Measurements from ENCODE around the gene RAB27B.
"Not testable (repeated sequence)": the region's sequence is repeated elsewhere in the genome, so short reads cannot be mapped to it uniquely, and the experiment has no call there.

Gene RAB27B, protein sequence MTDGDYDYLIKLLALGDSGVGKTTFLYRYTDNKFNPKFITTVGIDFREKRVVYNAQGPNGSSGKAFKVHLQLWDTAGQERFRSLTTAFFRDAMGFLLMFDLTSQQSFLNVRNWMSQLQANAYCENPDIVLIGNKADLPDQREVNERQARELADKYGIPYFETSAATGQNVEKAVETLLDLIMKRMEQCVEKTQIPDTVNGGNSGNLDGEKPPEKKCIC
- total RNA-seq = 2.4 to 7.4 (median 5.5) reads per million in 4 experiments

DNA sequence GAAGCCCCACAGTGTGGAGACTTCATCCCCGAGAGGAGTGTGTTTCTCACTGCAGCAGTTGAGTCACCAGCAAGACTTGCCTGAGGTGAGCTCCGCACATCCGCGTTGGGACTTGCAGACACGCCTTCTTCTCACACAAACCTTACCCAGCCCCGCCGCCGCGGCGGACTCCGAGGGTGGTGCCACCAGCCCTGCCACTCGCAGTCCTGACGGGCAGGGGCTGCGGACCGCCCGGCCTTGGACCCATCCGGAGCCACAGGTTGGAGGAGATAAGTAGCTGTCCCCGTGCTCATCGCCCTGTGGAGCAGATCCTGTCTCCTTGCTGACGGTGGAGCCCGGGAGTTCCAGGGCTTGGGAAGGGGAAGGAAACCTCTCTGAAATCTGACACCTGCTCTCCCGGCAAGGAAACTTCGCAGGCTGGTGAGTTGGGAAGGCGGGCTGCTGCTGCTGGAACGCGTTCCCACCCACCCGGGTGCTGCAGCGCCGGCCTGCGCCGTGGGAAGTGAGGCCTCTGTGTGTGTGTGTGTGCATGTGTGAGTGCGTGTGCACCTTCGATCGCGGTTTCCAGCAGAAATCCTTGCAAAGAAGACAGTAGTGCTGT, at the start of gene RAB27B:
Gene RAB27B (plus strand): TSS at position 197 of the 601 bp plus-strand sequence. CDS start 49,109 bp downstream, outside the sequence.
- no peak for DNase-seq

DNA sequence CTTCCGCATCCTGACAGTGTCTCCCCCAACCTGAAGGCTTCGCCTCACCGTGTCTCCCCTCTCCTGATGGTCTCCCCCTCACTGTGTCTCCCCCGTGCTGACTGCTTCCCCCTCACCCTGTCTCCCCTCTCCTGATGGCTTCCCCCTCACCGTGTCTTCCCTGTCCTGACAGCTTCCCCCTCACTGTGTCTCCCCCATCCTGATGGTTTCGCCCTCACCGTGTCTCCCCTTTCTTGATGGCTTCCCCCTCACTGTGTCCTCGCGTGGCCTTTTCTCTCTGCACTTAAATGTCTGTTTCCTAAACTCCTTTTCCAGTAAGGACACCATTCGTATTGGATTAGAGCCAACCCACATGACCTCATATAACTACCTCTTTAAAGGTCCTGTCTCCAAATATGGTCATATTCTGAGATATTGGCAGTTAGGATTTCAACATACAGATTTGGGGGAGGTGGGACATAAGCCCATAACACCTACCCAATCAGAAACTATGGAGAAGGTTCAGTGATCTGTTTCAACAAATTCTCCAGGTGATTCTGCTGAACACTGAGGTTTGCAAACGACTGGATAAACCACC, 47.9 kb upstream of the RAB27B start:
- no peak for DNase-seq

DNA sequence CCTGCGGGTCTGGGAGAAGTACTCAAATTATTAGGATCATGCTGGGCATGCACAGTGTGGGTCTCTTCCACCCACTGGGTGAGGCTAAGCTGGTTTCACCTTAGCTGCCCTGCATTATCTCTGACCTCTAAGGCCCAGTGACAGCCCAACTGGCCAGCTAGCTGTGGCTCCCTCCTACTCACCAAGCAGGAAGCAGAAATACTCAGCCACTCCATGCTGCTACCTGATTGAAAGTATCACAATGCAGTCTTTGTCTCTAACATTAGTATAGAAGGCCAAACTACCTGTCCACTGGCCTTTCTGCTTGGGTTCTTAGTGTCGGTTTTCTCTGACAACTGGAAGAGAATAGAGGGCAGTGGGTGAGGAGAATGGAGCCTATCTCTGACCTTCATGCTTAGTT, 47.3 kb upstream of the RAB27B start:
- no peak for DNase-seq

DNA sequence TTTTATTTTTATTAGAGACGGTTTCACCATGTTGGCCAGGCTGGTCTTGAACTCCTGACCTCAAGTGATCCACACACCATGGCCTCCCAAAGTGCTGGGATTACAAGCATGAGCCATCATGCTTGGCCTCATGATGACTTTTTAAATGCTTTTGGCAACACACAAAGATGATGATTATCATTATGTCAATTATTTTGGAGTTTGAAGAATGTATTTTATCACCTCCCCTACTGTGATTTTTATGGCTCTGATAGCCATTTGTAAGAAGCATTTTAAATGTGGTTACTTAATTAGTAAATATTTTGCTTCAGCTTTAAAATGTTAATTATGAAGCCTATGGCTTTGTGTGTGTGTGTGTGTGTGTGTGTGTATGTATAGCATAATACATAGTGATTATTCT, 45.1 kb upstream of the RAB27B start:
- DNase-seq = no peak

DNA sequence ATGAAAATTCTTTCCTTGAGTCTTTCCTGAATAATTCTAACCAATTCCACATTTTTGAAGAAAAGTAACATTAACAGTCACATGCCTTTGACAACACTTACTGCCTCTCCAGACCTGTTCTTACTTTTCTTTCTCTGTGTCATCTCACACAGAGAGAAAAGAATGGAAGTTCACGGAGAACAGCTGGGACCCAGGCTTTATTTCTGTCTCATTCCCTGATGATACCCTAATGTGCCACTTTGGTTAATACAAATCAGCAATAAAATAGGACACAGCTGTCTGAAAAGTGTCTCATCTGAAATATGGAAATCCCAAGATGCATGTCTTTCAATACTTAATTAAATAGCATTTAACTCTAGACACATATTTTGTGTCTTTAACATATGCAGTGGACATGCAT, 42.1 kb upstream of the RAB27B start:
- no peak for DNase-seq

DNA sequence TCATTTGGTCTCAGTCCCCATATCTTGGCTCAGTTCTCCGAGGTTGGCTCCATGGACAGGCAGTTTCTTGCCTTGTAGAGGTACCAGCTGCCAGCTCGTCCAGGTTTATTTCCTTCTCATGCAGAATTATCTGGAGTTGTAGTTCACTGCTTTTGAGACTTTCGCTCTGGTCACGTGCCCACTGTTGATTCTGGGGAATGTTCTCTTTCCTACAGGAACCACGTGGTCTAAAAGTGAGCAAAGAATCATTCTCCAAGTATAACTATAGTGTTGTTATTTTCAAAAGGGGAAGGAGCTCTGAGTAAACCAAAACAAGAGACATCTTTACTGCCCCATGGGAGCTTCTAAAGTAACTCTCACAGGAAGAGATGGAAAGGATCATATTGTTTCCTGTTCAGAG, 41.2 kb upstream of the RAB27B start:
- DNase-seq = no peak

DNA sequence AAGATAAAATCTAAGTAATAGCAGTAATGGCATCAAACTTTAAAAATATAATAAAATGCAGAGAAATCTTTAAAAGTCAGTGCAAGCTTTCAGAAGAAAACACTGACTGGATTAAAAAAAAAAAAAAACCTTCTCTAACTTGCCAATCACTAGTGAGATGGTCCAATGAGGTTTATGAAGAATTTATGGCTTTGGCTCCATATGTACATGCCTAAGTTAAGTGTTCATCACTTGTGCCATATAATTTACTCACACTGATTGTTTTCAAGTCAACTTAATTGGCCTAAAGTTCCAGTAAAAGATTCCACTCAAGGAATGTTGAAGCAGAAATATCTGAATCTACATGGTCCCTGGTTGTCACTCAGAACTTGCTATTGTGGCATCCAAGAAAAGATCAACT, 40.7 kb upstream of the RAB27B start:
- no peak for DNase-seq

DNA sequence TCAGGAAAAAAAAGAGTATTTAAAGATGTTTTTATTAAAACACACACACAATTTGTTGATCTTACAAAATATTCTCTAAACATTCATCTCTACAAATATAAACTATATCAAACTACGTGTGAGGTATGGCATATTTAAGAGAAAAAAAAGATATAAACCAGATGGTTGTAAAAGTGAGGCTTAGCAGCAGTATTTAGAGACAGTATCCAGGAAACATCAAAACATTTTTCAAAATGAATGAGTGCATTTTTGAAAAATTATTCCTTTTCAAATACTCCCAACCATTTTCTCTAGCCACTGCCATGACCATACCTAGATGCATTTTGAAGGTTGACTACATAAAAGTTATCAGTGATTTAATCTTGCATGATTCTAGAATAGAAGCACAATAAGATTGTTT, 38.2 kb upstream of the RAB27B start:
- DNase-seq = no peak

DNA sequence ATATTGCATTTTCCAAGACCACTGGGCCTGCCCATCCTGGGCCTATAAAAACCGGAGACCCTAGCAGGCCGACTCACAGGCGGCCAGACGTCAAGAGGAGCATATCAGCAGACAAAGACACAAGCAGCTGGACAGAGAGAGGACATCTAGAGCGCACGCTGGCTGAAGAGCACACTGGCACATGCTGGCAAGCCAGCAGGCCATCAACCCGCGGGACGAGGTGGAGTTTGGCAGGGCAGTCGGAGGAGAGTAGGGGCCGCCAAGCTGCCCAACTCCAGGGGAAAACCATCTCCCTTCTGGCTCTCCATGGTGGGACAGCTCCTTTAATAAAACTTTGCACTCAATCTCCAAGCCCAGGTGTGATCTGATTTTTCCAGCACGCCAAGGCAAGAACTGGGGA, 36.6 kb upstream of the RAB27B start:
- DNase-seq = no peak

DNA sequence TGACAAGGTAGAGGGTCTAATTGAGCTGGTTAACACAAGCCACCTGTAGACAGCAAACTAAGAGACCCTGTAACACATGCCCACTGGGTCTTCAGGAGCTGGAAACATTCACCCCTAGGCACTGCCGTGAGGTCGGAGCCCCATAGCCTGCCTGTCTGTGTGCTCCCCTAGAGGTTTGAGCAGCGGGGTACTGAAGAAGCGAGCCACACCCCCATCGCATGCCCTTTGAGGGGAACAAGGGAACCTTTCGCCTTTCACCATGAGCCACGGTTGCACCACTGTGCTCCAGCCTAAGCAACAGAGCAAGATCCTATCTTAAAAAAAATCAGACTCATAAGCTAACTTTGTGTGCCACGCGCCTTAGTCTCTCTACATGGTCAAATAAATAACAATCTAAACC, 36.2 kb upstream of the RAB27B start:
- no peak for DNase-seq

DNA sequence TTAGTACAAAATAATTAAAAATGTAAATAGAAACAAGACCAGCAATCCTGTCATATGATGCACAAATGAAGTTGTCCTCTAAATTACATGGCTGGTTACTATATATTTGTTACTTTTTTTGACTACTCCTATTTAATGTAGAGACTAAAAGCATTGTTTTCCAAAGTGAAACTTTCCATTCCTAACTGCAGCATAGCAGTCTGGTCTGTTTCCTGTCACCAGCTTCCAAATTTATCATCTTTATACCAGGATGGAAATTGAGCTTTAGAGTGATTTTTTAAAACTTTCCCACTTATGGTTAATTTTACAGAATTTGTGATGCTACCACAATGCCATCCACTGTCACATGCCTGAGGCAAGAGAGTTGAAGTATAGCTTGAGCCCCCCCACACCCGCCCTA, 33.5 kb upstream of the RAB27B start:
- no peak for DNase-seq

DNA sequence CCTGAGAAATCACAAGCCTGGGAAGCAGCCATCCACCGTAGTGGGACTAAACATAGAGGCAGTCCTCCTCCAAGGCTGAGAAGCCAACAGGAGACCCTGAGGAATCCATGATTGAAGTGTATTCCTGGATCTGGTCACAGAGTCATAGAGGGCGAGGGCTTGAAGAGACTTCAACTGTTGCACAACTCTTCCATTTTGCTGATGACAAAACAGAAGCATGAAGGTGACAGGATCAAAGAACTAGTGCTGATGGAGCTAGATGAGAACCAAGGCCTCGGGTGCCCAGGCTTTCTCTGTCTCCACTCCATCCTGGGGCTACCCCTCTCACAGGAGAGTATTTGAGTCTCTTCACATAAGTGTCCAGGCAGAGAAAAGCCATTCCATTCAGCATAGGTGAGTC, 30.1 kb upstream of the RAB27B start:
- no peak for DNase-seq

DNA sequence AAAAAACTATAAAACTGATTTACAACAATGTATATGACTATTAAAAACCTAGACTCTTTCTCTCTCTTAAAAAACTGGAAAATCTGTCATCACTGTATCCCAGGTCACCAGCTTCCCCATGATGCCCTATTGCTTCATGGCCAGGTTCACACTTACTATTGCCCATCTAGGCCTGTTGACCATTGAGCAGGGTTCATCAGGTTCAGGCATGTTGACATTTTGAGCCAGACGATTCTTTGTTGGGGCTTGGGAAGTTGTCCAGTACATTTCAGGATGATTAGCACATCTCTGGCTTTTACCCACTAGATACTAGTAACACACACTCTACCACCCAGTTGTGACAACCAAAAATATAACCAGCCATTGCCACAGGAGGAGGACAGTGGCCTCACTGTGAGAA, 26.9 kb upstream of the RAB27B start:
- DNase-seq = no peak

DNA sequence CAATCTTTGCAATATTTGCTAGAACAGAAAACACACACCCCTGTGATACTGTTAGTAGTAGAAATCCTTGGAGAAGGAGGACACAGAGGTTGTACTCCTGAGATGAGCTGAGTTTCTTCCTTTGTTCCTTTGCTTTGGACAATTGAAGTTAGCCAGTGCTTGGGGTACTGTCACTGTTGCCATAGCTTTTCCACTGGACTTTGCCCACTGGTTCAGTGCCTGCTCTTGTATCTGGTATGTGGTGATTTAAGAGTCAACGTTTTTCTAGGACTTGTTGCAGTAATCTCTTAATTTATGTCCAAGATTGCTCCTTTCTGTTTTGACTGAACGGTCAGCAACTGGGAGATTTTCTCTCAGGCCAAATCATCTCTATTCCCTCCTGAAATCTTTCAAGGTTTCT, 26.1 kb upstream of the RAB27B start:
- DNase-seq = no peak

DNA sequence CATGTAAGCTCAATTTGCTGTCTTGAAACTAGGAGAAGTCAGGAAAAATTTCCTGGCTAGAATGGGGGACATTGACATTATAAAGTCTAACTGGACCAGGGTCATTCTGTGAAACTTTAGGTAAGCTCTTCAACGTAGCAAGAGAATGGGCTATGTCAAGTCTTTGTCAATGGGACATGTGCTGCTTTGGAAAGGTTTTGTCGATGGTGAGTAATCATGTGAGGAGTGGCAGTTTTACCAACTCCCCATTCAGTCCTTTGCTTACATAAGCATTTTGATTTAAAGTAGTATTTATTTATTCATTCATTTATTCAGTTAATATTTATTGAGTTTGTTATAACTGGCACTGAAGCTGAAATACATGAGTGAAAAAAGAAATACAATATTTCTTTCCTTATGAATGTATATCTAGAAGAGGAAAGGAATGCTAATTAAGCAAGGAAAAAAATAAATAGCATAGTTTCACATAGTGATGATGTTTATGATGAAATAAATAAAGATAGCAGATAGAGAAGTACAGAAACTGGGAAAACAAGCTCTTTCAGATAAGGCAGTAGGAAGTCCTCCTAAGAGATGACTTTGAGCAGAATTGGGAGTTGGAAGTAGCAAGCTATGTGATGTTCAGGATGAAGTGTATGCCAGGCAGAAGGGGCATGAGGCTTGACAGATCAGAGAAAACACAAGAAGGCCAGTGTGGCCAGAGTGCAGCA, 25.4 kb upstream of the RAB27B start:
- no peak for DNase-seq

DNA sequence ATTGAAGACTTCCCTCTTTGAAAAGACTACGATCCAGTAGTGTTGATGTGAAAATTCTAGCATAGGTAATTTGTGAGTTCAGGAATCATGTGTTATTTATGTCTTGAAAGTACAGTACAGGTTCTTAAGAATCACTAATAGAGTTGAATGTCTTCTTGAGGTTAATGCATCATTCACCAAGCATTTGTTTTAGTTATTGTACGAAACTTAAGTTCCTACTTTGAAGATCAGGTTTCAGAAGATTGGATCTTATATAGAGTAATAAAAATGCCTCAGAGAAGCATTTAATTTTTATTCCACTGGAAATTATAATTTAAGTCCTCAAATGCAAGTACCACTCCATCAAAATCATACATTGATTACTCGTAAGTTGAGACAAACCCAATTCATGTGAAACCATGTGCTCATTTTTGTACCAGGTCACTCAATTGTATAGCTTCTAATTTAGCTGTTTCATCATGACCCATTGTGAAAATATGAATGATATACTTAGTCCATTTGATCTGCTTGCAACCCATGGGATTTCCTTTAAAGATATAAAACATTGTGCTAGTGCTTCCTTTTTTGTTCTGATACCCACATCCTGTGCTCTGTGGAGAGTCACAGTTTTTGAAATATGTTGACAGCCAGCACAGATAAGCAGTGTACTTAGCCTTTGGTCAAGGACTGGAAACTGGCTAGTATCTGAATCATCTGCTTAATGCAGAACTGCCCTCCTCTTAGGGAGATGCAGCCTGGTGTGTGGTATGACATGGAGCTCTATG, 22.5 kb upstream of the RAB27B start:
- DNase-seq = no peak

DNA sequence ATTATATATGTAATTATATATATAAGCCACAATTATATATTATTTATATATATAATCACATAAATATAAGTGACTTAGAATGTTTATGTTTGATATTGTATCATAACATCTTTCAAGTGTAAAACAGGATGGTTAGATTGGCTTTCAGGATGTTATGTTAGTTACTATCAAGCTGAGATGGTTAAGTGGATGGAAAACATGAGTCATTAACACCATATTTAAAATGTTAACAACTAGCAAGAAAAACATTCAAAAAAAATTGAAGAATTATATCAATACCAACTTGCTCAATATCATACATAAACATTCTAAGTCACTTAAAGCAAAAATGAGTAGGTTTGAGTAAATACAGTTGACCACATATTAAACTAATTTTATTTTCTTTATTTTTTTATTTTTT, 21.8 kb upstream of the RAB27B start:
- DNase-seq = no peak

DNA sequence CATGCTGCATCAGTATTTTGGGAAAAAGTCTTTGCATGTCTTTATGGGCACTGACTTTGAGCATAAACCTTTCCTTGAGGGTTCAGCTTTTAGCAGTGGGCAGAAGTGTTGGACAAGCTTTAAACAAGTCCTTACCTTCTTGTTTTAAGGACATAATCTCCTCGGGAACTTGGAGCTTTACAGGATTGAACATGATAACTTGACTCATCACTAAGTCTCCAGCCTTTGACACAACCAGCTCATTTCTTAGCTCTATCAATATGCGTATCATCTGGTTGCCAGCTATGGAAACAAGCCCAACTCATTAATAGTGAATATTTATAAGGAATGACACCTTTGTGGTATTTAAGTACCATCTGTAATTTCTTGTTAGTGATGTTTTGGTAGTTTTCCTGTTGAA, 21.0 kb upstream of the RAB27B start:
- DNase-seq = no peak

DNA sequence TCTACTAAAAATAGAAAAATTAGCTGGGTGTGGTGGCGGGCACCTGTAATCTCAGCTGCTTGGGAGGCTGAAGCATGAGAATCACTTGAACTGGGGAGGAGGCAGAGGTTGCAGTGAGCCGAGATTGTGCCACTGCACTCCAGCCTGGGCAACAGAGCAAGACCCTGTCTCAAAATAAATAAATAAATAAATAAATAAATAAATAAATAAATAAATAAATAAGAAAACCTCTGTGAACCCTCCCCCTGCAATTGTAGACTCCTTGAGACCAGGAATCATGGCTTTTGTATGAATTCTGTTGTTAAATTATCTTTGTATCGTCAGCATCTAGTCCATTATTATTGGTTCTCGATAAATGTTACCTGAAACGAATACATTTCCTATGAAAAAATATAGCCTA, 17.6 kb upstream of the RAB27B start:
- DNase-seq = not testable (repeated sequence)

DNA sequence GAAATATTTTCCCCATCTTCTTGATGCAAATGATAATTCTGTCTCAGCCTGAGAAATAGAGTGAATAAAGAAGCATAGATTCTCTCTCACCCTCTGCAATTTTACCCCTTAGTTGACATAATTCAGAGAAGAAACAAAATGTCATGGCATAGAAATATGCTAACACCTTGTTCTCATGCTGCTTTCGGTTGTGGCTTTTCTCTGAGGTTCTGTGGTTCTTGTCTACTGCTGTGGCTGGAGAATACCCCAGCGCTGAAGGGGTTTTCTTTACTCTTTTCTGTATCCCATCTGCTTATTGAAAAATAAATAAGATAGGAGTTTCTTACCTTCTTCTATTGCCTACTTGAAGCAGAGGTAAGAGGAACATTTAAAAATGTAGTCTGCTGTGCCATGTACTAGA, 15.4 kb upstream of the RAB27B start:
- no peak for DNase-seq

DNA sequence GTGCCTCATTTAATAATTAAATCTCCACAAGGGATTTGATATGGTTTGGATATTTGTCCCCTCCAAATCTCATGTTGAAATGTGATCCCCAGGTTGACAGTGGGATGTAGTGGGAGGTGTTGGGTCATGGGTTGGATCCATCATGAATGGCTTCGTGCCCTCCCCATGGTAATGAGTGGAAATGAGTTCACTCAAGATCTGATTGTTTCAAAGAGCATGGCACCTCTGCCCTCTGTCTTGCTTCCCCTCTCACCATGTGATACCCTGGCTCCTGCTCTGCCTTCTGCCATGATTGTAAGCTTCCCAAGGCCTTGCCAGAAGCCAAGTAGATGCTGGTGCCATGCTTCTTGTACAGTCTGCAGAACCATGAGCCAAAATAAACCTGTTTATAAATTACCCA, 15.0 kb upstream of the RAB27B start:
- DNase-seq = no peak

DNA sequence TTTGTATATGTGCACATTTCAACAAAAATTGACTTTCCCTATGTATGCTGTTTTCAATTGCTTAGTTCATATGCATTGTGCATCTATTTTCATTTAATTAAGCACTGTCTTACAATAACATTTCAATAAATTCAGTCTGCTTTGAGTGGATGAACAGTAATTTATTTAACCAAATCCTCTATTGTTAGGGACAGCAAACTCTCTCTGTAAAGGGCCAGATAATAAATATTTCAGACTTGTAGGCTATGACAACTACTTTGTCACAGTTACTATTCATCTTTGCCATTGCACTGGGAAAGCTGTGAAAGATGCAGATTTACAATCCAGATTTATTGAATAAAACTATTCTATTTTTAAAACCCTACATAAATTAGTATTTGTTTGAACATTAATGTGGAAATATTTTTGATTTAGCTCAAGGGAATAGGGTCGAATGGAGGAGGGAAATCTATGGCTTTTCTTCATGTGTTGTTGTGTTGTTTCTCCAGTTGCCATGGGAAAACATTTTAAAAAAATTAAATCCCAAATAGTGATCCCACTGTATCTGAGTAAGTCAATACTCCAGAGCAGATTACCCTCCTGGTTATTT, 14.2 kb upstream of the RAB27B start:
- no peak for DNase-seq

DNA sequence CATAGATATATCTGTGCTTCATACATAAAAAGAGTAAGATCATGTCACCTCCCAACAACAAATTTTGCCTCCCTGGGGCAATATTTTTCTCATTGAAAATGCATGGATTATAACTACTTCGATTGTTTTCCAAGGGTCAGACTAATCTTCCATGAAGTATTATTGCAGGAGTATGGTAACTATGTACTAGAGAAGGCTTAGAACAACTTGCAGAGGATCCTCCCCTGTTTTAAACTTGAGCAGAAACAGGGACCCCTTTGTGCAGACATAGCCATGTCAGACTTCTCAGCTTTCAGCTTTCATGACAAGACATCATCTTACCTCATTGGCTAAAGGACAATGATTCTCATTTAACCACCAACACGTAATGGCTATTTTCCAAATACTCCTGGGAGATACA, 13.2 kb upstream of the RAB27B start:
- no peak for DNase-seq

Data from effector CD8-positive, alpha-beta T cell (primary cell).